Neutrophil (primary cell): ENCODE results near the gene RSRC2.
"Not testable (repeated sequence)": the region's sequence is repeated elsewhere in the genome, so short reads cannot be mapped to it uniquely, and the experiment has no call there.

Experiments
- H3K27ac ChIP-seq: fragments of 200-600 bp; sonication (generic); 2 replicates; pipeline ENCODE4 v1.5.1; 2016; ENCODE audit warnings: mild to moderate bottlenecking, moderate library complexity
- H3K27me3 ChIP-seq: fragments of 200-600 bp; sonication (generic); 2 replicates; pipeline ENCODE4 v1.6.0; 2016; ENCODE audit warnings: mild to moderate bottlenecking
- H3K36me3 ChIP-seq: fragments of 200-600 bp; sonication (generic); 2 replicates; pipeline ENCODE4 v1.5.1; 2017
- H3K4me1 ChIP-seq, 2 experiments: fragments of 200-600 bp in 1 of 2; sonication (generic) in 1 of 2; 1 replicate in 1 of 2; 2 replicates in 1 of 2; pipeline versions ENCODE4 v1.5.1 to v1.6.1; 2013 to 2016; ENCODE audit warnings: low read depth in 1 of 2, low read length in 1 of 2, mild to moderate bottlenecking in 1 of 2, moderate library complexity in 1 of 2; ENCODE audit not compliant: control insufficient read depth in 1 of 2, insufficient read depth in 1 of 2
- H3K4me3 ChIP-seq, 2 experiments: fragments of 200-600 bp in 1 of 2; sonication (generic) in 1 of 2; 1 replicate in 1 of 2; 2 replicates in 1 of 2; pipeline ENCODE4 v1.5.1; 2013 to 2016; ENCODE audit warnings: low read depth in 1 of 2, low read length in 1 of 2, mild to moderate bottlenecking in 1 of 2, moderate library complexity in 1 of 2
- H3K9me3 ChIP-seq: fragments of 200-600 bp; sonication (generic); 2 replicates; pipeline ENCODE4 v1.5.1; 2016
- TF ChIP-seq, protein P1 (sequence below): fragments of 200-600 bp; sonication (generic); IDR thresholded peaks from 2 replicates; pipeline ENCODE4 v1.5.1; 2016; ENCODE audit warnings: antibody characterized with exemption

RSRC2 gene

DNA sequence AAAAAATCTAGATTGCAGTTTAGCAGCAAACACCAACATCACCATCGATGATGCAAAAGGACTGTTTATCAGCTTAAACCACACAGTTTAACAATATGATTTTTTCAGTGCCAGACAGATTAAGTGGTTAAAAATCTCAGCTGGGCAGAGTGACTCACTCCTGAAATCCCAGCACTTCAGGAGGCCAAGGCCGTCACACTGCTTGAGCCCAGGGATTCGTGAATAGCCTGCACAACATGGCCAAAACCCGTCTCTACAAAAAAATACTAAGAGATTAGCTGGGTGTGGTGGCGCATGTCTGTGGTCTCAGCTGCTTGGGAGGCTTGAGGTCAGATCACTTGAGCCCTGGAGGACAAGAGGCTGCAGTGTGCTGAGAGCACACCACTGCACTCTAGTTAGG lies 8.9 kb downstream of the RSRC2 start:
- H3K36me3 ChIP-seq: peaks cover 94% of the 10 kb centered on the region
- TF ChIP-seq, protein P1, sequence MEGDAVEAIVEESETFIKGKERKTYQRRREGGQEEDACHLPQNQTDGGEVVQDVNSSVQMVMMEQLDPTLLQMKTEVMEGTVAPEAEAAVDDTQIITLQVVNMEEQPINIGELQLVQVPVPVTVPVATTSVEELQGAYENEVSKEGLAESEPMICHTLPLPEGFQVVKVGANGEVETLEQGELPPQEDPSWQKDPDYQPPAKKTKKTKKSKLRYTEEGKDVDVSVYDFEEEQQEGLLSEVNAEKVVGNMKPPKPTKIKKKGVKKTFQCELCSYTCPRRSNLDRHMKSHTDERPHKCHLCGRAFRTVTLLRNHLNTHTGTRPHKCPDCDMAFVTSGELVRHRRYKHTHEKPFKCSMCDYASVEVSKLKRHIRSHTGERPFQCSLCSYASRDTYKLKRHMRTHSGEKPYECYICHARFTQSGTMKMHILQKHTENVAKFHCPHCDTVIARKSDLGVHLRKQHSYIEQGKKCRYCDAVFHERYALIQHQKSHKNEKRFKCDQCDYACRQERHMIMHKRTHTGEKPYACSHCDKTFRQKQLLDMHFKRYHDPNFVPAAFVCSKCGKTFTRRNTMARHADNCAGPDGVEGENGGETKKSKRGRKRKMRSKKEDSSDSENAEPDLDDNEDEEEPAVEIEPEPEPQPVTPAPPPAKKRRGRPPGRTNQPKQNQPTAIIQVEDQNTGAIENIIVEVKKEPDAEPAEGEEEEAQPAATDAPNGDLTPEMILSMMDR: no peak
- H3K9me3 ChIP-seq: no peaks in the 10 kb centered on the region
- no peak overlapping the region for H3K4me3 ChIP-seq
- H3K27ac ChIP-seq: no peak overlapping the region
- H3K27me3 ChIP-seq: no peaks in the 10 kb centered on the region
- peaks cover 1 to 3% of the 10 kb centered on the region in 2 experiments for H3K4me1 ChIP-seq

DNA sequence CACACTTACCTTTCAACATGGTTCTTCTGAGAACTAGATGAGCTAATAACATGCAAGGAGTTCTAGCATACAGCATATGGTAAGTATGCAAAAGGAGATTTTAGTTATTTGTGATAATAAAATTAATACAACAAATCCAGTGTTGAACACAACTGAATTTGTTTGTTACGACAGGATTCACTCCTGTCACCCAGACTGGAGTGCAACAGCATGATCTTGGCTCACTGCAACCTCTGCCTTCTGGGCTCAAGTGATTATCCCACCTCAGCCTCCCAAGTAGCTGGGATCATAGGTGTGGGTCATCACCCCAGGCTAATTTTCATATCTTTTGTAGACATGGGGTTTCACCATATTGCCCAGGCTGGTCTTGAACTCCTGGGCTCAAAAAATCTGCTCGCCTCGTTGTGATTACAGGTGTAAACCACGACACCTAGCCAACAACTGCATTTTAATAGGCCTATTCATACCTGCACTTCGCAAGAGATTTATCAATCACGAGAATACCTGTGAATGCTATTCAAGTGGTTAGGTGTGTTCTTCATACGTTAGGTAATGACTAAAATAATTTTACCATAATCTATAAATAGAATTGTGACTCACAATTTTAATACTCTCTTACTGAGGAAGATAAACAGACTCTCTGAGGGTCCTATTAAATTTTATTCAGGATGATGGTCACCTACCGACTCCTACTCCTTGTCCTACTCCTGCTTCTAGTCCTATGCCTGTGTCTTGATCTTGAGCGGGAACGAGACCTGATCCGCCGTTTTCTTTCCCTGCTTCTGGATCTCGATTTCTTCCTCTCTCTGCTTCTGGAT lies 10.0 kb downstream of the RSRC2 start:
- no peak overlapping the region for H3K27ac ChIP-seq
- no peaks in the 10 kb centered on the region for H3K27me3 ChIP-seq
- H3K36me3 ChIP-seq: peaks cover 98% of the 10 kb centered on the region

GRCh38 chr12:122515275-122515674 lies 11.5 kb downstream of the RSRC2 start:
- Histone ChIP-seq H3K27me3 (no peaks in the 10 kb centered on the region), H3K9me3 (no peaks in the 10 kb centered on the region), H3K4me3 (no peak overlapping the region), H3K36me3 (peaks cover 98% of the 10 kb centered on the region), H3K27ac (no peak overlapping the region), H3K4me1 (no peaks in the 10 kb centered on the region)
- TF ChIP-seq, protein P1: no peak

More for the DNA sequence above, 10.0 kb downstream of the RSRC2 start:
- Histone ChIP-seq H3K4me1 (no peaks in the 10 kb centered on the region), H3K9me3 (no peaks in the 10 kb centered on the region), H3K4me3 (no peak overlapping the region)
- TF ChIP-seq, protein P1: no peak

DNA sequence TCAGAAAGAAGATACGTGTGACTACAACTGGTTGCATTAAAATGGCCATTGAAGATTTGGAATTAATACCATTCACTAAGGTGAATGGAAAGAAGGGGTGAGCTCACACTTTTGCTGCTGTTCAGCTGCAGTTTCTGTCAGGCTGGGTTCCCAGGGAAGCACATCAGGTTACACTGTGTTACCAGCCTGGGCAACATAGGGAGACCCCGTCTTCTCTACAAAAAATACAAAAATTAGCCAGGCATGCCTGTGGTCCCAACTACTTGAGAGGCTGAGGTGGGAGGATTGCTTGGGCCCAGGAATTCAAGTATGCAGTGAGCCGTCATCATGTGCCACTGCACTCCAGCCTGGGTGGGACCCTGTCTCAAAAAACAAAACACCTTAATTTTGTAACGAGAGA lies 13.1 kb downstream of the RSRC2 start:
- H3K4me3 ChIP-seq: no peak overlapping the region
- no peaks in the 10 kb centered on the region for H3K4me1 ChIP-seq
- H3K27me3 ChIP-seq: no peaks in the 10 kb centered on the region
- H3K9me3 ChIP-seq: no peaks in the 10 kb centered on the region
- H3K36me3 ChIP-seq: peaks cover 98% of the 10 kb centered on the region
- TF ChIP-seq, protein P1: no peak
- H3K27ac ChIP-seq: no peak overlapping the region

DNA sequence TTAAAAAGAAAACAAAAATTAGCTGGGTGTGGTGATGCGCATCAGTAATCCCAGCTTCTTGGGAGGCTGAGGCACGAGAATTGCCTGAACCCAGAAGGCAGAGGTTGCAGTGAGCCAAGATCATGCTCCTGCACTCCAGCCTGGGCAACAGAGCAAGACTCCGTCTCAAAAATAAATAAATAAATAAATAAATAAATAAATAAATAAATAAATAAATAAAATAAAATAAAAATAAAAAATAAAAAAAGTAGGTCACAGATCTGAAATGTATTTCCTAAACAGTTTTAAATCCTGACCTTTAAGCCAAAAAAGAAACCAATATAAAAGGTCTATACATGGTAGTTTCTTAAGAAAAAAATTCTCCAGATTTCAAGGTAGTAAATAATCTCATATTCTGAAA lies 13.7 kb downstream of the RSRC2 start:
- not testable (repeated sequence) for H3K4me1 ChIP-seq, H3K27ac ChIP-seq, H3K27me3 ChIP-seq, H3K9me3 ChIP-seq, H3K4me3 ChIP-seq
- peaks cover 98% of the 10 kb centered on the region for H3K36me3 ChIP-seq

DNA sequence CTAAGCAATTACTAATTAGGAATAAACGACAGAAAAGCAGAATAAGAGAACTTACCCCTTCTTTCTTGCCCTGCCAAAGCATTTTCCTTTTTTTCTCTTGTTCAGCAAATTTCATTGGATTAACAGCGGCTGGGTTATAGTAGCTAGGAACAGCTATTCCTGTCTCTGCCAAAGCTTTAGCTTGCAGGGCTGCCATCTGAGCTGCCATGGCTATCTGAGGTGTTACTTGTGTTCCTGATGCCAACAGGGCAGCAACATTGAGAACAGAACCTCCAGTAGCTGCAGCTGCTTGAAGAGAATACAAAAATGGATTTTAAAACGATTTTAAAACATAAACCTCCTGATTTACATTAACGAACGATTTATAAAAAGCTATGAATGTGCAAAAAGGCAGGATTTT lies 18.6 kb downstream of the RSRC2 start:
- Histone ChIP-seq H3K4me3 (no peak overlapping the region), H3K36me3 (peaks cover 98% of the 10 kb centered on the region), H3K4me1 (peaks cover 7 to 8% of the 10 kb centered on the region in 2 experiments), H3K27me3 (no peaks in the 10 kb centered on the region), H3K9me3 (no peaks in the 10 kb centered on the region), H3K27ac (no peak overlapping the region)
- TF ChIP-seq, protein P1: no peak
